Measurements from ENCODE around the gene NFIB. TPM values are rescaled to one million over a fixed set of nuclear protein-coding genes. Genes with fewer than 3 reads are reported as not detected.

The NFIB gene
- total RNA-seq, 4 donors from 2014 or later, result 40.2 to 150 (median 83.7) TPM

GRCh38 chr9:14189578-14189977, 124.4 kb downstream of the NFIB start:
- Histone ChIP-seq H3K36me3 (no peaks in the 10 kb centered on the region), H3K4me3 (no peak overlapping the region), H3K4me1 (peaks cover 0 to 13% (median 0%) of the 10 kb centered on the region in 4 donors), H3K9me3 (no peaks in the 10 kb centered on the region), H3K27me3 (no peaks in the 10 kb centered on the region), H3K27ac (no peak overlapping the region)
- DNase-seq, result no peak
- in situ Hi-C loops (cut with MboI; ENCODE audit: low pct_ligation_motif_present in 1 of 4, low pct_unique_long_range_greater_than_20kb in 1 of 4, low sequenced_read_pairs in 3 of 4) (no loop called here), intact Hi-C loops (cut with DNase I; ENCODE audit: low total_unique reads) (no loop called here)
- WGBS, 2 donors (ENCODE audit: low coverage in 1 of 2), result 88% methylated on average over 1 of the region's 1 CpG; no CpG with 5 or more reads in 1 of the 2 donors
- no peak for TF ChIP-seq POLR2AphosphoS5 (IDR thresholded peaks at IDR 0.05)

- WGBS, 2 donors (ENCODE audit: low coverage in 1 of 2), result 90 to 94% methylated on average over 4 of the region's 4 CpGs
- Histone ChIP-seq H3K27me3 (no peaks in the 10 kb centered on the region), H3K9me3 (no peaks in the 10 kb centered on the region), H3K4me3 (no peak overlapping the region), H3K4me1 (peaks cover 0 to 13% (median 0%) of the 10 kb centered on the region in 4 donors), H3K36me3 (no peaks in the 10 kb centered on the region), H3K27ac (no peak overlapping the region)
- in situ Hi-C loops (cut with MboI; ENCODE audit: low pct_ligation_motif_present in 1 of 4, low pct_unique_long_range_greater_than_20kb in 1 of 4, low sequenced_read_pairs in 3 of 4) (no loop called here), intact Hi-C loops (cut with DNase I; ENCODE audit: low total_unique reads) (no loop called here)
- no peak for DNase-seq
- TF ChIP-seq CTCF (IDR thresholded peaks at IDR 0.05) (no peak), POLR2AphosphoS5 (IDR thresholded peaks at IDR 0.05) (no peak), EP300 (IDR thresholded peaks at IDR 0.05; ENCODE audit: low read depth) (no peak), POLR2A (IDR thresholded peaks at IDR 0.05) (no peak)
These were observed 124.8 kb downstream of the NFIB start for GRCh38 chr9:14189146-14189545.

GRCh38 chr9:14188538-14188937, 125.4 kb downstream of the NFIB start:
- Histone ChIP-seq H3K9me3 (no peaks in the 10 kb centered on the region), H3K4me1 (peaks cover 0 to 13% (median 0%) of the 10 kb centered on the region in 4 donors), H3K36me3 (no peaks in the 10 kb centered on the region), H3K4me3 (no peak overlapping the region), H3K27ac (no peak overlapping the region), H3K27me3 (no peaks in the 10 kb centered on the region)
- no peak for TF ChIP-seq POLR2AphosphoS5 (IDR thresholded peaks at IDR 0.05)
- TF ChIP-seq EP300 (IDR thresholded peaks at IDR 0.05; ENCODE audit: low read depth), result no peak
- no peak for TF ChIP-seq POLR2A (IDR thresholded peaks at IDR 0.05)
- TF ChIP-seq CTCF (IDR thresholded peaks at IDR 0.05), result no peak
- intact Hi-C loops (cut with DNase I; ENCODE audit: low total_unique reads), result no loop called here
- no peak for DNase-seq
- in situ Hi-C loops (cut with MboI; ENCODE audit: low pct_ligation_motif_present in 1 of 4, low pct_unique_long_range_greater_than_20kb in 1 of 4, low sequenced_read_pairs in 3 of 4), result no loop called here
- WGBS, 2 donors (ENCODE audit: low coverage in 1 of 2), result 85 to 100% methylated on average over 3 of the region's 3 CpGs

- in situ Hi-C loops (cut with MboI; ENCODE audit: low pct_ligation_motif_present in 1 of 4, low pct_unique_long_range_greater_than_20kb in 1 of 4, low sequenced_read_pairs in 3 of 4), result no loop called here
- Histone ChIP-seq H3K36me3 (no peaks in the 10 kb centered on the region), H3K4me3 (no peak overlapping the region), H3K27ac (no peak overlapping the region), H3K27me3 (no peaks in the 10 kb centered on the region), H3K4me1 (peaks cover 0 to 13% (median 0%) of the 10 kb centered on the region in 4 donors), H3K9me3 (no peaks in the 10 kb centered on the region)
- intact Hi-C loops (cut with DNase I; ENCODE audit: low total_unique reads), result no loop called here
- WGBS, 2 donors (ENCODE audit: low coverage in 1 of 2), result 66 to 76% methylated on average over 2 of the region's 2 CpGs
- TF ChIP-seq CTCF (IDR thresholded peaks at IDR 0.05) (no peak), POLR2AphosphoS5 (IDR thresholded peaks at IDR 0.05) (no peak), EP300 (IDR thresholded peaks at IDR 0.05; ENCODE audit: low read depth) (no peak), POLR2A (IDR thresholded peaks at IDR 0.05) (no peak)
- no peak for DNase-seq
These were observed 125.9 kb downstream of the NFIB start for GRCh38 chr9:14188011-14188410.

- intact Hi-C loops (cut with DNase I; ENCODE audit: low total_unique reads) (no loop called here), in situ Hi-C loops (cut with MboI; ENCODE audit: low pct_ligation_motif_present in 1 of 4, low pct_unique_long_range_greater_than_20kb in 1 of 4, low sequenced_read_pairs in 3 of 4) (no loop called here)
- H3K9me3 ChIP-seq, result no peaks in the 10 kb centered on the region
- H3K36me3 ChIP-seq, result no peaks in the 10 kb centered on the region
- H3K4me1 ChIP-seq, result peaks cover 0 to 27% (median 4%) of the 10 kb centered on the region in 4 donors
- TF ChIP-seq POLR2AphosphoS5 (IDR thresholded peaks at IDR 0.05) (no peak), CTCF (IDR thresholded peaks at IDR 0.05) (no peak), EP300 (IDR thresholded peaks at IDR 0.05; ENCODE audit: low read depth) (no peak), POLR2A (IDR thresholded peaks at IDR 0.05) (no peak)
- no peak for DNase-seq
- H3K27me3 ChIP-seq, result no peaks in the 10 kb centered on the region
- whole genome bisulfite sequencing, 2 donors (ENCODE audit: low coverage in 1 of 2), result 88 to 92% methylated on average over 1 of the region's 1 CpG
- no peak overlapping the region for H3K27ac ChIP-seq
- no peak overlapping the region for H3K4me3 ChIP-seq
These were observed 127.8 kb downstream of the NFIB start for GRCh38 chr9:14186096-14186495.
